Right lung (tissue), 5 donors: ENCODE data around the gene ROPN1B. TPM values are rescaled to one million over a fixed set of nuclear protein-coding genes. Genes with fewer than 3 reads are reported as not detected.

Source experiments
- DNase-seq, 2 donors: peaks; one replicate each; pipeline ENCODE4 v3.0.0-alpha.2; 2013
- polyA plus RNA-seq, 5 donors: library from polyadenylated mRNA; unstranded; fragments of 120-200 nt; gene quantifications; one replicate each; pipeline versions ENCODE4 v1.2.1 to v1.2.3, GENCODE V29; 2013; ENCODE audit warnings: inconsistent platforms in 1 of 5, low replicate concordance in 1 of 5; ENCODE audit not compliant: insufficient read length in 5 of 5, insufficient read depth in 1 of 5

The ROPN1B gene
- polyA plus RNA-seq, 5 donors, result 1.1 to 1.6 (median 1.3) TPM

- DNase-seq, result no peak
Measured at GRCh38 chr3:126026761-126027160, 57.8 kb downstream of the ROPN1B start.

- no peak for DNase-seq
Measured at GRCh38 chr3:126028096-126028495, 59.1 kb downstream of the ROPN1B start.

GRCh38 chr3:126029241-126029640, 60.3 kb downstream of the ROPN1B start:
- no peak for DNase-seq

GRCh38 chr3:126030455-126030854, 61.5 kb downstream of the ROPN1B start:
- no peak for DNase-seq

- no peak for DNase-seq
Measured at GRCh38 chr3:126031981-126032471, 63.0 kb downstream of the ROPN1B start.

Other genes starting within 250 kb of the ROPN1B start
- 10 to 100 TPM; 51.0 to 75.6 (median 62.9) TPM for gene SLC41A3, start 114.9 kb downstream of the ROPN1B start, polyA plus RNA-seq
- 1 to 10 TPM in 2 of 5 donors, under 1 TPM in 3; 0.26 to 1.1 (median 0.40) TPM for gene ALDH1L1, start 211.4 kb downstream of the ROPN1B start, polyA plus RNA-seq